Sciatic nerve (tissue), 2 donors: ENCODE data around the gene FUCA1. TPM values are rescaled to one million over a fixed set of nuclear protein-coding genes. Genes with fewer than 3 reads are reported as not detected.
"Not testable (repeated sequence)": the region's sequence is repeated elsewhere in the genome, so short reads cannot be mapped to it uniquely, and the experiment has no call there.

Experiments
- ATAC-seq: fragments of 200-7000 bp; cut with Tn5 transposase; one replicate; pipeline ENCODE4 v1.9.1; 2020; ENCODE audit warnings: mild to moderate bottlenecking, moderate library complexity
- DNase-seq: peaks from one replicate; pipeline ENCODE4 v3.0.0-alpha.2; 2020; ENCODE audit warnings: low spot score
- intact Hi-C: fragments of 100-400 bp; cut with DNase I; formaldehyde crosslinking; loops from one replicate; pipeline ENCODE4 v1.14.2; 2022
- total RNA-seq: library from RNA; stranded (reverse); fragmentation: NEBNext Ultra II Directional; extraction: Animal tissue kit (Norgen Biotek cat#: 25700); gene quantifications from one replicate; pipeline ENCODE4 v1.2.1, GENCODE V29; 2021
- donor health status: DM: no; HTN: no; CAD: no.
- donor health status: DM: no; HTN: no; CAD: no.

Gene FUCA1
- total RNA-seq, 1 donor from 2014 or later = 22.3 TPM

- intact Hi-C loops = no loop called here
- DNase-seq (no peak), ATAC-seq (peak; percentile 67)
Observed at GRCh38 chr1:23810818-23811540, 57.1 kb downstream of the FUCA1 start.

GRCh38 chr1:23809751-23810171, 58.3 kb downstream of the FUCA1 start:
- DNase-seq = peak; percentile 83
- intact Hi-C loops = no loop called here
- peak; percentile 86 for ATAC-seq

GRCh38 chr1:23807453-23807852, 60.6 kb downstream of the FUCA1 start:
- ATAC-seq (no peak), DNase-seq (no peak)
- intact Hi-C loops = no loop called here

GRCh38 chr1:23806280-23806679, 61.8 kb downstream of the FUCA1 start:
- DNase-seq (no peak), ATAC-seq (no peak)
- intact Hi-C loops = no loop called here

GRCh38 chr1:23805025-23805424, 63.1 kb downstream of the FUCA1 start:
- intact Hi-C loops = no loop called here
- DNase-seq = no peak
- ATAC-seq = no peak

GRCh38 chr1:23804183-23804835, 63.8 kb downstream of the FUCA1 start:
- DNase-seq (no peak), ATAC-seq (no peak)
- intact Hi-C loops = no loop called here

- intact Hi-C loops = no loop called here
- ATAC-seq (no peak), DNase-seq (no peak)
Observed at GRCh38 chr1:23803674-23804073, 64.4 kb downstream of the FUCA1 start.

- intact Hi-C loops, ATAC-seq: not testable (repeated sequence)
Observed at GRCh38 chr1:23802809-23803342, 65.2 kb downstream of the FUCA1 start.

GRCh38 chr1:23801876-23802275, 66.2 kb downstream of the FUCA1 start:
- no peak for ATAC-seq
- intact Hi-C loops = no loop called here

More at GRCh38 chr1:23802809-23803342, 65.2 kb downstream of the FUCA1 start:
- not testable (repeated sequence) for DNase-seq

GRCh38 chr1:23801338-23801748, 66.7 kb downstream of the FUCA1 start:
- DNase-seq (no peak), ATAC-seq (no peak)

More at GRCh38 chr1:23801876-23802275, 66.2 kb downstream of the FUCA1 start:
- no peak for DNase-seq

GRCh38 chr1:23800400-23801337, 67.4 kb downstream of the FUCA1 start, which contains the start of gene GALE:
Gene GALE (minus strand): TSS chr1:23800754. CDS start chr1:23799007, 1,747 bp downstream.
- ATAC-seq (peak; percentile 97), DNase-seq (peak; percentile 98)
- intact Hi-C loops = no loop called here

More at GRCh38 chr1:23801338-23801748, 66.7 kb downstream of the FUCA1 start:
- intact Hi-C loops = no loop called here

GRCh38 chr1:23799570-23800399, 68.3 kb downstream of the FUCA1 start:
- DNase-seq = no peak
- intact Hi-C loops = no loop called here
- peak; percentile 2 for ATAC-seq

GRCh38 chr1:23799255-23799569, 68.9 kb downstream of the FUCA1 start:
- intact Hi-C loops = no loop called here
- no peak for ATAC-seq
- DNase-seq = no peak

GRCh38 chr1:23798662-23799142, 69.4 kb downstream of the FUCA1 start:
- intact Hi-C loops = no loop called here
- ATAC-seq (no peak), DNase-seq (no peak)

GRCh38 chr1:23797478-23798448, 70.3 kb downstream of the FUCA1 start:
- intact Hi-C loops = no loop called here
- no peak for ATAC-seq
- DNase-seq = no peak

- intact Hi-C loops = no loop called here
- DNase-seq (no peak), ATAC-seq (no peak)
Observed at GRCh38 chr1:23796466-23797271, 71.4 kb downstream of the FUCA1 start.
